Lower leg skin (tissue), 4 donors: ENCODE measurements around the gene TM7SF3. TPM values are rescaled to one million over a fixed set of nuclear protein-coding genes. Genes with fewer than 3 reads are reported as not detected.
"Not testable (repeated sequence)": the region's sequence is repeated elsewhere in the genome, so short reads cannot be mapped to it uniquely, and the experiment has no call there.

Experiments used
- DNase-seq, 2 donors: peaks; one replicate each; pipeline ENCODE4 v3.0.0-alpha.2; 2019; ENCODE audit warnings: low spot score in 2 of 2
- H3K4me3 ChIP-seq: fragments of 200-600 bp; sonication (generic); 2 replicates; pipeline ENCODE4 v1.5.1; 2017; ENCODE audit warnings: mild to moderate bottlenecking, low read depth; ENCODE audit not compliant: poor library complexity, severe bottlenecking
- CTCF ChIP-seq, 3 donors: fragments of 450-650 bp; IDR thresholded peaks; one replicate each; pipeline ENCODE4 v1.5.1; 2016; ENCODE audit warnings: antibody characterized with exemption in 3 of 3, mild to moderate bottlenecking in 3 of 3, moderate library complexity in 2 of 3
- POLR2A ChIP-seq, 2 donors: fragments of 450-650 bp; IDR thresholded peaks; one replicate each; pipeline ENCODE4 v1.6.1; 2016 to 2017; ENCODE audit warnings: antibody characterized with exemption in 2 of 2, mild to moderate bottlenecking in 1 of 2, moderate library complexity in 1 of 2
- WGBS, 2 donors: methylation state at CpG; one replicate each; pipeline ENCODE4 v1.1.5; 2018; 5-methylcytosine and 5-hydroxymethylcytosine counted together
- intact Hi-C: fragments of 100-400 bp; cut with DNase I; formaldehyde crosslinking; loops from one replicate; pipeline ENCODE4 v1.15.0; 2023; ENCODE audit warnings: low total_unique reads
- total RNA-seq, 4 donors: library from RNA; depleted of rRNA; stranded (reverse); fragments of >200 nt; gene quantifications; one replicate each; pipeline ENCODE4 v1.1.0, GENCODE V29; 2016

TM7SF3 gene
- total RNA-seq, 4 donors from 2014 or later, result 36.7 to 158 (median 83.9) TPM

- WGBS, 2 donors, result 29 to 30% methylated on average over 1 of the region's 1 CpG
- TF ChIP-seq POLR2A (IDR thresholded peaks at IDR 0.05), result no peak
- TF ChIP-seq CTCF (IDR thresholded peaks at IDR 0.05), result no peak
- no peak overlapping the region for H3K4me3 ChIP-seq
- DNase-seq, result no peak
- intact Hi-C loops, result loop anchor here (5.0 kb wide), 1 partner anchor 289 kb away; no protein-coding TSS in a partner anchor
These were observed 3.9 kb upstream of the TM7SF3 start for GRCh38 chr12:27018037-27018436.

GRCh38 chr12:27017163-27017823, 3.1 kb upstream of the TM7SF3 start:
- DNase-seq, H3K4me3 ChIP-seq: not testable (repeated sequence)
- intact Hi-C loops, result loop anchor here (5.0 kb wide), 1 partner anchor 290 kb away; no protein-coding TSS in a partner anchor
- 68 to 81% methylated on average over 5 of the region's 5 CpGs for WGBS, 2 donors

GRCh38 chr12:27015730-27016076, 1.5 kb upstream of the TM7SF3 start:
- H3K4me3 ChIP-seq, result no peak overlapping the region
- WGBS, 2 donors, result 2 to 7% methylated on average over 2 of the region's 2 CpGs
- DNase-seq, result no peak
- intact Hi-C loops, result loop anchor here (5.0 kb wide), 1 partner anchor 292 kb away; no protein-coding TSS in a partner anchor
- TF ChIP-seq POLR2A (IDR thresholded peaks at IDR 0.05) (no peak), CTCF (IDR thresholded peaks at IDR 0.05) (no peak)

- no peak for TF ChIP-seq CTCF (IDR thresholded peaks at IDR 0.05)
- TF ChIP-seq POLR2A (IDR thresholded peaks at IDR 0.05), result no peak
- WGBS, 2 donors, result 44 to 47% methylated on average over 12 of the region's 12 CpGs
- peak overlapping the region; percentile 14 for H3K4me3 ChIP-seq
- DNase-seq, result no peak
- intact Hi-C loops, result loop anchor here (5.0 kb wide), 1 partner anchor 292 kb away; no protein-coding TSS in a partner anchor
These were observed 910 bp upstream of the TM7SF3 start for GRCh38 chr12:27014859-27015729.

GRCh38 chr12:27013611-27014084, 536 bp downstream of the TM7SF3 start:
- H3K4me3 ChIP-seq, result peak overlapping the region; percentile 95
- WGBS, 2 donors, result 1% methylated on average over 12 to 13 of the region's 13 CpGs
- intact Hi-C loops, result no loop called here
- TF ChIP-seq CTCF (IDR thresholded peaks at IDR 0.05) (no peak), POLR2A (IDR thresholded peaks at IDR 0.05) (no peak)
- peak; percentile 38 to 92 for DNase-seq

GRCh38 chr12:27012982-27013255, 1.3 kb downstream of the TM7SF3 start:
- DNase-seq, result no peak
- intact Hi-C loops, result no loop called here
- no peak overlapping the region for H3K4me3 ChIP-seq
- TF ChIP-seq CTCF (IDR thresholded peaks at IDR 0.05), result no peak
- no peak for TF ChIP-seq POLR2A (IDR thresholded peaks at IDR 0.05)
- WGBS, 2 donors, result 47 to 55% methylated on average over 5 of the region's 5 CpGs
